Heart right ventricle (tissue), 16 donors: ENCODE measurements around the gene CES2. TPM values are rescaled to one million over a fixed set of nuclear protein-coding genes. Genes with fewer than 3 reads are reported as not detected.
A peak's percentile ranks its signal among the peaks of the same experiment; 100 is the strongest.

ENCODE experiments used
- ATAC-seq, 8 donors: fragments of 200-7000 bp; cut with Tn5 transposase; one replicate each; pipeline ENCODE4 v1.9.1; 2020; ENCODE audit warnings: mild to moderate bottlenecking in 8 of 8, moderate library complexity in 8 of 8, moderate number of reproducible peaks in 1 of 8
- DNase-seq, 2 donors: peaks; one replicate each; pipeline ENCODE4 v3.0.0-alpha.2; 2020
- H3K27ac ChIP-seq, 10 donors: fragments of 200-600 bp; sonication (generic) in 2 of 10; one replicate each; pipeline versions ENCODE4 v1.5.0 to v1.8.0; 2020 to 2022; ENCODE audit warnings: mild to moderate bottlenecking in 3 of 10
- H3K27me3 ChIP-seq, 7 donors: fragments of 200-600 bp; one replicate each; pipeline ENCODE4 v1.8.0; 2021 to 2022; ENCODE audit warnings: mild to moderate bottlenecking in 2 of 7
- H3K36me3 ChIP-seq, 9 donors: fragments of 200-600 bp; sonication (generic) in 1 of 9; one replicate each; pipeline versions ENCODE4 v1.5.0 to v1.8.0; 2020 to 2022; ENCODE audit warnings: mild to moderate bottlenecking in 2 of 9
- H3K4me1 ChIP-seq, 9 donors: fragments of 200-600 bp; sonication (generic) in 1 of 9; one replicate each; pipeline versions ENCODE4 v1.5.0 to v1.8.0; 2020 to 2022; ENCODE audit warnings: mild to moderate bottlenecking in 4 of 9
- H3K4me3 ChIP-seq, 10 donors: fragments of 200-600 bp; sonication (generic) in 2 of 10; one replicate each; pipeline versions ENCODE4 v1.5.0 to v1.8.0; 2020 to 2022; ENCODE audit warnings: mild to moderate bottlenecking in 7 of 10, moderate library complexity in 2 of 10
- H3K9me3 ChIP-seq, 11 donors: fragments of 200-600 bp in 10 of 11; sonication (generic) in 2 of 11; one replicate each; pipeline versions ENCODE4 v1.5.0 to v1.8.0; 2013 to 2022; ENCODE audit warnings: mild to moderate bottlenecking in 2 of 11, control low read depth in 1 of 11, moderate library complexity in 1 of 11
- WGBS, 2 donors: extraction: QIAGEN DNeasy Blood & Tissue Kit; methylation state at CpG; one replicate each; pipeline ENCODE4 v1.1.7; 2013; ENCODE audit warnings: inconsistent platforms in 1 of 2; 5-methylcytosine and 5-hydroxymethylcytosine counted together
- intact Hi-C, 10 donors: fragments of 100-400 bp; cut with DNase I; formaldehyde crosslinking; loops; one replicate each; pipeline versions ENCODE4 v1.11.1 to v1.14.2; 2022
- polyA plus RNA-seq, 2 donors: library from polyadenylated mRNA; stranded (reverse); fragments of 200-250 nt; gene quantifications; one replicate each; pipeline ENCODE4 v1.2.3, GENCODE V29; 2013
- total RNA-seq, 10 donors: library from RNA; stranded (reverse); fragmentation: NEBNext Ultra II Directional in 3 of 10; extraction: Animal tissue kit (Norgen Biotek cat#: 25700) in 3 of 10; gene quantifications; one replicate each; pipeline versions ENCODE4 v1.2.1 to v1.2.4, GENCODE V29; 2021 to 2023
- TF ChIP-seq, protein P1 (sequence below), 9 donors: fragments of 200-600 bp; sonication (generic) in 2 of 9; IDR thresholded peaks; one replicate each; pipeline versions ENCODE4 v1.5.0 to v1.8.0; 2021 to 2022; ENCODE audit warnings: antibody characterized with exemption in 9 of 9, mild to moderate bottlenecking in 5 of 9, moderate library complexity in 1 of 9
- donor health status: Arrhythmogenic right ventricular cardiomyopathy.
- donor health status: ischemic (EF 13 %, LVEDD 7.1; RV severe dilation, severe dysfunction).
- donor health status: healthy with polysubstance abuse.
- donor health status: DM: no; HTN: yes; CAD: no.
- donor health status: DM: no; HTN: no; CAD: no.
- donor health status: ischemic (EF 25% LVEDD 6.9; RV normal size, moderate dysfunction).
- donor health status: ischemic (EF 25% LVEDD 5.7; RV mildly dilated, moderate dysfunction).
- donor health status: healthy.
- donor health status: DM: yes; HTN: yes; CAD: no.
- donor health status: Ischemic cardiomyopathy.
- donor health status: ischemic (EF 35%, LVEDD 5.7; RV mildly dilated, moderate dysfunction).
- donor health status: nonischemic (EF 11% LVEDD 7.7; RV severe dilation, severe dysfunction).
- donor health status: DM: yes; HTN: yes; CAD: no.
- donor health status: PGD.
- donor health status: ischemic (EF 29% LVEDD 5.4; RV normal size, mild dysfunction).
- donor health status: nonischemic (EF 23%, LVEDD 6.1; RV moderate dilation, normal function).

The CES2 gene
- total and polyA plus RNA-seq, 12 donors = 25.1 to 194 (median 81.5) TPM

DNA sequence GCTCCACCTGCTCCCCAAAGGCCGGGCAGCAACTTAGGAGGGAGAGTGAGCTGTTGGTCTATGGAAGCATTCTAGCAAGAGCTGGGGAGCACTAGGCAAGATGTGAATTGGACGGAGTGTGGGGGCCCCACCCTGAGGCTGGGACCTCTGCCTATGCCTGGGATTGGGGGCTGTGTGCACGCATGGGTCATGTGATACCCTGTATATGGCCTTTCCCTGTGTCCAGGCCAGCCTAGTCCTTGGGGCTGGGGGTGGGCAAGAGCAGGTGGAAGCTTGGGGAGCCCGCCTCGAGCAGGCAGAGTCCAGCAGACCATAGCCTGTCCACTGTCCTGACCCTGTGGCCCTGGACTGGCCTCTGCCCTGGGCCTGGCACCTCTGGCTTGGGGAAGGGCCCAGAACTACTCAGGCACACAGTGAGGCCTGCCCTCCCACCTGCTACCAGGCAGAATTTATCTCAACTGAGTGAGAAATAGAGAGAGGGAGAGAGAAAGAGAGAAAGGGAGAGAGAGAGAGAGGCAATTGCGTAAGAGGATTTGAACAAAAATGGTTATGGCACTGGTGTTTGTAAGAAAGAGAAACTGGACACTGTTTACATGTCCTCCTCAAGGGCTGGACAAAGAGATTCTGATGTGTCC lies 35.9 kb upstream of the CES2 start:
- H3K4me1 ChIP-seq = peaks cover 23 to 80% (median 54%) of the 10 kb centered on the region in 9 donors
- intact Hi-C loops = loop anchor here in 5 of 10 donors (5.0 to 10.0 kb wide), 3 partner anchors 33 to 55 kb away; partner anchors contain the start of gene CIAO2B (in 3 of the 5)
- no peak for DNase-seq
- no peaks in the 10 kb centered on the region for H3K9me3 ChIP-seq
- no peaks in the 10 kb centered on the region for H3K27me3 ChIP-seq
- no peak overlapping the region for H3K4me3 ChIP-seq
- 69 to 71% methylated on average over 6 of the region's 6 CpGs for WGBS, 2 donors
- ATAC-seq = no peak
- TF ChIP-seq, protein P1, sequence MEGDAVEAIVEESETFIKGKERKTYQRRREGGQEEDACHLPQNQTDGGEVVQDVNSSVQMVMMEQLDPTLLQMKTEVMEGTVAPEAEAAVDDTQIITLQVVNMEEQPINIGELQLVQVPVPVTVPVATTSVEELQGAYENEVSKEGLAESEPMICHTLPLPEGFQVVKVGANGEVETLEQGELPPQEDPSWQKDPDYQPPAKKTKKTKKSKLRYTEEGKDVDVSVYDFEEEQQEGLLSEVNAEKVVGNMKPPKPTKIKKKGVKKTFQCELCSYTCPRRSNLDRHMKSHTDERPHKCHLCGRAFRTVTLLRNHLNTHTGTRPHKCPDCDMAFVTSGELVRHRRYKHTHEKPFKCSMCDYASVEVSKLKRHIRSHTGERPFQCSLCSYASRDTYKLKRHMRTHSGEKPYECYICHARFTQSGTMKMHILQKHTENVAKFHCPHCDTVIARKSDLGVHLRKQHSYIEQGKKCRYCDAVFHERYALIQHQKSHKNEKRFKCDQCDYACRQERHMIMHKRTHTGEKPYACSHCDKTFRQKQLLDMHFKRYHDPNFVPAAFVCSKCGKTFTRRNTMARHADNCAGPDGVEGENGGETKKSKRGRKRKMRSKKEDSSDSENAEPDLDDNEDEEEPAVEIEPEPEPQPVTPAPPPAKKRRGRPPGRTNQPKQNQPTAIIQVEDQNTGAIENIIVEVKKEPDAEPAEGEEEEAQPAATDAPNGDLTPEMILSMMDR (IDR thresholded peaks at IDR 0.05) = no peak
- H3K36me3 ChIP-seq = no peaks in the 10 kb centered on the region
- H3K27ac ChIP-seq = peak overlapping the region; percentile 72 to 99 (median 94)

DNA sequence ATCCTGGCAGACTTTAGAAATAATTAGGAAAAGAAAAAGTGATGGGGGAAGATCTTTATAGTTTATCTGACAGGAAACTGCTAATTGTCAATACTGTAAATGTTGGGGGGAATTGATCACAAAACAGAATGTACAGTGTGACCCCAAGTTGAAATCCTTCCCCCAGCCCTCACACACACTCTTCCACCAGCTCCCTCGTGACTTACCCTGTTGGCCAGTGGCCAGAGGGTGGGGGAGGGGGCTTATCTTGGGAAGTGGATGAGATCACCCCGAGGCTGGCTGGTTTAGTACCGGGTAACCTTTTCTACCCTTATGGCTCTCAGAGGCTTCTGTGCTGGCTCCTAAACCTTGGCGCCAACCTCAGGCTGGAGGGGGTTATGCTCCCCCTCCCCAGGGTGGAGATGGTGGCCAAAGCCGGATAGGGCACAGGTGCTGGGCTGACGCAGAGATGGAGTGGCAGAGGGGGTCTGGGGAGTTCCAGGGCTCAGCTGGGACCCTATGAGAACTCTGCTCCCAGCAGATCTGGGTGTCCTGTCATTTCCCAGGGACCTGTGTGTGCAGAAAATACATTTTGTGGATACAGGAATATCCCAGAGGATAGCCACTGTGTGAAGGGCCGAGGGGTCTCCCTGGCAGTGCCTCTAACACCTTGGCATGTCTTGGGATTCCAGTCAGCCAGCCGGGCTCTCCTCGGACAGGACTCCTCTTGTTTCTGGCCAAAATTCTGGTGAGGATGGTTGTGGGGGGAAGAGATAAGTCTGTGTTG lies 35.2 kb upstream of the CES2 start:
- intact Hi-C loops = loop anchor here in 6 of 10 donors (2.0 to 10.0 kb wide), 4 partner anchors 29 to 55 kb away; partner anchors contain the start of gene CIAO2B (in 3 of the 6)
- no peak overlapping the region for H3K4me3 ChIP-seq

DNA sequence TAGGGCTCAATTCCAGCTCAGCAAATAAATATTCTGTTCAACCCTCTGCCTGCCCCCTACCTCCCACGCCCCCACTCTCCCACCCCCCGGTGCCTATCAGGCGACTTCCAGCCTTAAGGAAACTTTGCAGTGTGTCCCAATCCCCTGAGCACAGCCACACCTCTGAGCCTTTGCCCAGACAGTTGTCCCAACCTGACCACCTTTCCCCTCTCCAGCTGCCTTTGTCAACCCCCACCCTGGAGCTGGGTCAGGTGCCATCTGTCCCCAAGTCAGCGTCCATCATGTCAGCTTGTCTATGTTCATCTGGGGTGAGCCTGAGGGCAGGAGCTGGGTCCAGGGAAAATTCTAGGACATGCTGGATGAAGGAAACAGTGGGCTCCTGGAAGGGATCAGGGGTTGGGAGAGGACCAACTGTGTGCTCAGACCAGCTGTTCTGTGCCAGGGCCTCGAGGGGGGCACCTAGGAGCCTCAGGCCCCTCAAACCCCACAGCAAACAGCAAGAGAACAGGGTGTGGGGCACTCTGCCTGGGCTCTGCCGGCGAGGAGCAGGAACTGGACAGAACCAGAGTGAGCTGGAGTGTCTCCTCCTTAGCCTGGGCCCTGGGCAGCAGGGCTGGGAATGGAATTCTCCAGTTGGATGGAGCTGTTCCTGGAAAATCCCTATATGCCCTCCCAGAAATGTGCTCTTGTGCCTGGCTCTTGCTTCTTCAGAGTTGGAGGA lies 34.4 kb upstream of the CES2 start:
- peak overlapping the region; percentile 68 to 99 (median 94) for H3K27ac ChIP-seq
- H3K27me3 ChIP-seq = no peaks in the 10 kb centered on the region
- H3K4me1 ChIP-seq = peaks cover 29 to 84% (median 59%) of the 10 kb centered on the region in 9 donors
- 25 to 35% methylated on average over 7 of the region's 7 CpGs for WGBS, 2 donors
- TF ChIP-seq, protein P1 (IDR thresholded peaks at IDR 0.05) = no peak
- H3K4me3 ChIP-seq = no peak overlapping the region
- H3K9me3 ChIP-seq = no peaks in the 10 kb centered on the region
- H3K36me3 ChIP-seq = no peaks in the 10 kb centered on the region
- DNase-seq (peak in 1 of 2 donors; percentile 33), ATAC-seq (peak in 4 of 8 donors; percentile 2 to 14 (median 10))
- intact Hi-C loops = loop anchor here in 1 of 10 donors (2.0 kb wide), 1 partner anchor 28 kb away; no protein-coding TSS in a partner anchor

More for the DNA sequence above, 35.2 kb upstream of the CES2 start:
- peak overlapping the region; percentile 72 to 99 (median 94) for H3K27ac ChIP-seq
- H3K36me3 ChIP-seq = no peaks in the 10 kb centered on the region
- H3K27me3 ChIP-seq = no peaks in the 10 kb centered on the region
- WGBS, 2 donors = 11 to 20% methylated on average over 9 of the region's 9 CpGs
- ATAC-seq (peak; percentile 6 to 41 (median 20)), DNase-seq (peak; percentile 81 to 83)
- TF ChIP-seq, protein P1 (IDR thresholded peaks at IDR 0.05) = no peak
- no peaks in the 10 kb centered on the region for H3K9me3 ChIP-seq
- peaks cover 23 to 84% (median 58%) of the 10 kb centered on the region in 9 donors for H3K4me1 ChIP-seq

DNA sequence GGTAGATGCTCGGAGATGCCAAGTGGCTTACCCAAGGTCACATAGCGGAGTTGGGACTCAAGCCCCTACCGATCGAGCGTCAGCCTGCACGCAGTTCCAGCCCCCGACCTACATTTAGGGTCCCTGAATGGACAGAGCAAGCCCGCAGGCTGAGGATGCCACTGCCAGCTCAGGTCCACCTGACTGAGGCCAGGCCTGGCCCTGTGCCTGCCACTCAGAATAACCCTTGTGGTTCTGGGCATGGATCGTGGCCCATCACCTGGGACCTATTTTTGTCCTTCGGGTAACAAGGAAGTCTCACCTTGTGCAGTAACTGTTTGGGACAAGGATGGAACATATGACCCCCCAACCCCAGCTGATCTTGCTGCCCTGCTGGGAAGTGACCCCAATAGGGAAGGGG lies 33.7 kb upstream of the CES2 start:
- no peaks in the 10 kb centered on the region for H3K9me3 ChIP-seq
- intact Hi-C loops = loop anchor here in 1 of 10 donors (2.0 kb wide), 1 partner anchor 27 kb away; no protein-coding TSS in a partner anchor
- no peaks in the 10 kb centered on the region for H3K36me3 ChIP-seq
- 47 to 59% methylated on average over 10 of the region's 10 CpGs for WGBS, 2 donors
- peak overlapping the region; percentile 68 to 99 (median 94) for H3K27ac ChIP-seq
- H3K4me3 ChIP-seq = no peak overlapping the region
- H3K27me3 ChIP-seq = no peaks in the 10 kb centered on the region
- H3K4me1 ChIP-seq = peaks cover 31 to 89% (median 66%) of the 10 kb centered on the region in 9 donors
- TF ChIP-seq, protein P1 (IDR thresholded peaks at IDR 0.05) = no peak
- ATAC-seq = peak in 3 of 8 donors; percentile 5 to 43 (median 20)
- peak in 1 of 2 donors; percentile 66 for DNase-seq
